Measurements from ENCODE around the gene BCHE.

DNA sequence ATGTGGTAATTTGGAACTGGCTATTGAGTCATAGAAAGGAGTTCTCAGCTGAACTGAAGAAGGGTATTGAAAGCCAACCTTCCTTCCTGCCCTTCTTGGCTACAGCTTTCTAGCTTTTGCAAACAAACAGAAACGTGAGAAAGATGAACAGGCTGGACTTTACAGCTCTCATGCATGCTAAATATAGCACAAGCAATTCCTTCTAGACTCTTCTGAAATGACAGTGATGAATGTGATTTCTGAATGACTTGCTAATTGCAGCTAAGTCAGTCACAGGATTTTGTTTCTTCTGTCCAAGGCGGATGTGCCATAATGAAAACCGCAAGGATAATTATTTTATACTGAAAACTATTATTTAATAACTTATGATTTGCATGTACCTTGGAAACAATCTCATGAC, 36.3 kb downstream of the BCHE start:
- TF ChIP-seq CTCF (IDR thresholded peaks at IDR 0.05) (no peak), POLR2A (IDR thresholded peaks at IDR 0.05) (no peak)

Measured in heart left ventricle (tissue), 13 donors.